Measurements from ENCODE around the gene RAB6A.
"Not testable (repeated sequence)": the region's sequence is repeated elsewhere in the genome, so short reads cannot be mapped to it uniquely, and the experiment has no call there.

The RAB6A gene

GRCh38 chr11:73797457-73797856 is 36.6 kb upstream of the RAB6A start:
- POLR2A ChIA-PET (ENCODE audit: low non-redundant PET): no interaction called here
- DNase-seq (ENCODE audit: low spot score): no peak
- no peak for TF ChIP-seq CTCF (conservative IDR thresholded peaks at IDR 0.05; ENCODE audit: low read depth)
- CTCF ChIA-PET: interaction anchor here (0.6 kb wide), 2 partner anchors 60 to 82 kb away, joined by 4 read pairs; no protein-coding TSS in a partner anchor
- peak overlapping the region; percentile 9; the same call in 1 of the 2 replicates for H3K27ac ChIP-seq

GRCh38 chr11:73795925-73796632 is 35.2 kb upstream of the RAB6A start:
- POLR2A ChIA-PET (ENCODE audit: low non-redundant PET): no interaction called here
- peak overlapping the region; percentile 22; the same call in 1 of the 2 replicates for H3K27ac ChIP-seq
- no peak for DNase-seq (ENCODE audit: low spot score)

GRCh38 chr11:73792584-73792983 is 31.7 kb upstream of the RAB6A start:
- POLR2A ChIA-PET (ENCODE audit: low non-redundant PET): no interaction called here
- CTCF ChIA-PET: no interaction called here
- H3K27ac ChIP-seq: no peak overlapping the region
- no peak for TF ChIP-seq CTCF (conservative IDR thresholded peaks at IDR 0.05; ENCODE audit: low read depth)
- DNase-seq (ENCODE audit: low spot score): no peak

More at GRCh38 chr11:73795925-73796632, 35.2 kb upstream of the RAB6A start:
- CTCF ChIA-PET: interaction anchor here (0.5 to 0.6 kb wide), 2 partner anchors 9 to 322 kb away, joined by 4 to 7 read pairs; partner anchors contain the start of gene MRPL48
- TF ChIP-seq CTCF (conservative IDR thresholded peaks at IDR 0.05; ENCODE audit: low read depth): no peak

- CTCF ChIA-PET: no interaction called here
- POLR2A ChIA-PET (ENCODE audit: low non-redundant PET): no interaction called here
- TF ChIP-seq CTCF (conservative IDR thresholded peaks at IDR 0.05; ENCODE audit: low read depth): no peak
- H3K27ac ChIP-seq: no peak overlapping the region
- no peak for DNase-seq (ENCODE audit: low spot score)
These were observed 28.4 kb upstream of the RAB6A start for GRCh38 chr11:73789279-73789670.

GRCh38 chr11:73787643-73788558 is 27.0 kb upstream of the RAB6A start, which contains the start of gene MRPL48:
TSS of gene MRPL48 (plus strand) at chr11:73787874. CDS start at chr11:73787972, 98 bp downstream.
- ChIA-PET CTCF (interaction anchor here (0.5 to 0.6 kb wide), 3 partner anchors 9 to 57 kb away, joined by 3 to 5 read pairs (median 4); no protein-coding TSS in a partner anchor), POLR2A (ENCODE audit: low non-redundant PET) (interaction anchor here (0.6 to 1.4 kb wide), 7 partner anchors 9 to 400 kb away, joined by 3 to 10 read pairs (median 3); partner anchors contain the start of gene RAB6A)
- no peak for TF ChIP-seq CTCF (conservative IDR thresholded peaks at IDR 0.05; ENCODE audit: low read depth)
- H3K27ac ChIP-seq: peak within 1 kb of the TSS; percentile 97
- peak; percentile 95 for DNase-seq (ENCODE audit: low spot score)

GRCh38 chr11:73787051-73787642 is 26.3 kb upstream of the RAB6A start:
- ChIA-PET CTCF (interaction anchor here (0.5 to 0.6 kb wide), 3 partner anchors 10 to 58 kb away, joined by 3 to 5 read pairs (median 4); no protein-coding TSS in a partner anchor), POLR2A (ENCODE audit: low non-redundant PET) (interaction anchor here (0.7 to 1.4 kb wide), 2 partner anchors 8 to 26 kb away, joined by 3 to 9 read pairs; partner anchors contain the start of gene RAB6A)
- TF ChIP-seq CTCF (conservative IDR thresholded peaks at IDR 0.05; ENCODE audit: low read depth): no peak
- peak overlapping the region; percentile 97 for H3K27ac ChIP-seq
- DNase-seq (ENCODE audit: low spot score): no peak

GRCh38 chr11:73785467-73785866 is 24.6 kb upstream of the RAB6A start:
- POLR2A ChIA-PET (ENCODE audit: low non-redundant PET): interaction anchor here (0.6 to 0.7 kb wide), 2 partner anchors 39 to 100 kb away, joined by 4 to 5 read pairs; no protein-coding TSS in a partner anchor
- CTCF ChIA-PET: interaction anchor here (0.6 kb wide), 1 partner anchor 46 kb away, joined by 3 read pairs; no protein-coding TSS in a partner anchor
- DNase-seq (ENCODE audit: low spot score); H3K27ac ChIP-seq: not testable (repeated sequence)

Data from RWPE1 (cell line).